SKM-1 (cell line): ENCODE data around the gene ACSF3.
"Not testable (repeated sequence)": the region's sequence is repeated elsewhere in the genome, so short reads cannot be mapped to it uniquely, and the experiment has no call there.

Experiments
- DNase-seq: peaks from one replicate; lab custom pipeline; 2025; ENCODE audit not compliant: unreplicated experiment; lab: John Stamatoyannopoulos, UW

Gene ACSF3

DNA sequence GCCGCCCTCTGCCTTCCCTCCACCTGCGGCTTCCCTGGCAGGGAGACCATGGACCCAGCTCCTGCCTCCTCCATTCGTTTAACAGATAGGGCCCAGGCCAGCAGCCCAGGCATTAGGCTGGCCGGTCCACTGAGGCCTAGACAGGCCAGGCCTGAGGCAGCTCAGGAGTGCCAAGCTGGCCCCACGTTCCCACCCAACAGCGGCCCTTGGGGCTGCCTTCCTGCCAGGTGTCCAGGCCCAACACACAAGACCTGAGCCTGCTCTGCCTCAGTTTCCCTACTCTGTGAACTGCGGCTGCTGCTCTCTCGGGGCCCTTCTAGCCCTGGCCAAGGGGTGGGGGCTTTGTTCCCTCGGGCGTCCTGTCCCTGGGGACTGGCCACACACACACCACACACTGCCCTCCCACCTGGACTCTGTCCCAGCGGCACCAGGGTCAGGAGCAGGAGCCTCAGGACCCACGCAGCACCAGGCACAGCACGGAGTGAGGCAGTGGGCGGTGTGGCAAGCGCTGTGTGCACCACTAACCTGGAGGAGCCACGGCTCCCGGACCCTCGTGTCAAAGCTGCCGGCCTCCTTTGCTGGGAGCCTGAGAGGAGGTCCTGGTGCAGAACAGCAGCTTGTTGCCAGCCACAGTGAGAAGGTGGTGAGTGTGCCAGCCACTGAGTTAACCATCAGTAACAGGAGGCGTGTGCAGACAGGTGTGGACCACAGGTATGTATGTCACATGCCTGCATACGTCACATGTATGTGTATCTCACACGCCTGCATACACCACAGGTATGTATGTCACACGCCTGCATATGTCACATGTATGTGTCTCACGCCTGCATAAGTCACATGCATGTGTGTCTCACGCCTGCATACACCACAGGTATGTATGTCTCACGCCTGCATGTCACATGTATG lies 63.3 kb downstream of the ACSF3 start:
- no peak for DNase-seq

DNA sequence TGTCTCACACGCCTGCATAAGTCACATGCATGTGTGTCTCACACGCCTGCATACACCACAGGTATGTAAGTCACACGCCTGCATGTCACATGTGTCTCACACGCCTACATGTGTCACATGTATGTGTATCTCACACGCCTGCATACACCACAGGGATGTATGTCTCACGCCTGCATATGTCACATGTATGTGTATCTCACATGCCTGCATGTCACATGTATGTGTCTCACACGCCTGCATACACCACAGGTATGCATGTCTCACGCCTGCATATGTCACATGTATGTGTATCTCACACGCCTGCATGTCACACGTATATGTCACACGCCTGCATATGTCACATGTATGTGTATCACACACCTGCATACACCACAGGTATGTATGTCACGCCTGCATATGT lies 64.1 kb downstream of the ACSF3 start:
- no peak for DNase-seq

DNA sequence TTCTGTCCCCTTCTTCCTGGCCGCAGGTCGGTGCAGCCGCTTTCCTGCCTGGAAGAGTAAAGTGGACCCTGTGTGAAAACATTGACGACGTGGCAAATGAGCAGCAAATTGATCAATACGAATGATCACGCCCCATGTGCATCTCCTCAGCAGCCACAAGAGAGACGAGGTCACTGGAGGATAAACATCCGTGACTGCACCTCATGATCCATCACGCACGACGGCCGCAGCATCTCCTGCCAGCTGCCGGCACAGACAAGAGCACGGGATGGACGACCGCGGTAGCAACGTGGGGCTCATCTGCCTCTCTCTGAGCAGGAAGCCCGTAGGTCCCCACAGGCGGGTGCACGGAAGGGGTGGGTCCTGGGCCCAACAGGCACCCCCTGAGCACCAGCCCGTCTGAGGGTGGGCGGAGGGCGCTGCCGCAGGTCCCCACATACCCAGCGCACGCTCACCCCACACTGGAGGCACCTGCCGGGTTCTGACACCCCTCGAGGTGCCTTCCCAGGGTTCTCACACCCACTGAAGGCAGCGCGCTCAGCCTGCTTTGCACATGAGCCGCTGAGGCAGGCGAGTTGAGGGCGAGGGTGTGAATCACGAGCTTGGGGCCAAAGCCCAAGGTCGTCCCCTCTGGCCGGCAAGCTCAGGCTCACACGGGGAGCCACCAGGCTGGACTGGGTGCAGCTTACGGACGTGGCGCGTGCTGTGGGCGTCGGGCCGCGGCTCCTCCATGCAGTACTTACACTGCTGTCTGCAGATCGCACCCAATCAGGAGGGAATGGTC lies 65.6 kb downstream of the ACSF3 start:
- DNase-seq = no peak

DNA sequence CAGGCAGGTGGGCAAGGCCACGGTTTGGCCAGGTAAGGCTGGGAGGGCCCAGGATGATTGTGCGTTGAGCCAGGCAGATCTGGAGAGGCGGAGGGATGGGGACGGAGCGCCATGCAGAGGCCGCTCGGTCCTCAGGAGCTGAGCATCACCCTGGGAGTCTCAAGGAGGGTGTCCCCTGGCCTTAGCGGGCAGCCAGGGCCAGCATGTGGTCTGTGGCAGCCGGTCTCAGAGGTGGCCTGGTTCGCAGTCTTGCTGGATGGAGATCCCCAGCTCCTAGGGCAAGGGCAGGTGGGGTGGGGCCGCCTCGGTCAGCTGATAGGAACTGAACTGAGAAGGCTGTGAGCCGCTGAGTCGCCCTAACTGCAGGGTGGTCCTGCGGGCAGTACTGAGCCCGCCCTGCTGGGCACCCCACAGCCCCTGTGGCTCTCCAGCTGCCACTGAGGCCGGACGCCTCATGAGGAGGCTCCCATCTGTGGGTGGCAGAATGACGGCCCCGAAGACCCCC lies 66.2 kb downstream of the ACSF3 start:
- DNase-seq = no peak

DNA sequence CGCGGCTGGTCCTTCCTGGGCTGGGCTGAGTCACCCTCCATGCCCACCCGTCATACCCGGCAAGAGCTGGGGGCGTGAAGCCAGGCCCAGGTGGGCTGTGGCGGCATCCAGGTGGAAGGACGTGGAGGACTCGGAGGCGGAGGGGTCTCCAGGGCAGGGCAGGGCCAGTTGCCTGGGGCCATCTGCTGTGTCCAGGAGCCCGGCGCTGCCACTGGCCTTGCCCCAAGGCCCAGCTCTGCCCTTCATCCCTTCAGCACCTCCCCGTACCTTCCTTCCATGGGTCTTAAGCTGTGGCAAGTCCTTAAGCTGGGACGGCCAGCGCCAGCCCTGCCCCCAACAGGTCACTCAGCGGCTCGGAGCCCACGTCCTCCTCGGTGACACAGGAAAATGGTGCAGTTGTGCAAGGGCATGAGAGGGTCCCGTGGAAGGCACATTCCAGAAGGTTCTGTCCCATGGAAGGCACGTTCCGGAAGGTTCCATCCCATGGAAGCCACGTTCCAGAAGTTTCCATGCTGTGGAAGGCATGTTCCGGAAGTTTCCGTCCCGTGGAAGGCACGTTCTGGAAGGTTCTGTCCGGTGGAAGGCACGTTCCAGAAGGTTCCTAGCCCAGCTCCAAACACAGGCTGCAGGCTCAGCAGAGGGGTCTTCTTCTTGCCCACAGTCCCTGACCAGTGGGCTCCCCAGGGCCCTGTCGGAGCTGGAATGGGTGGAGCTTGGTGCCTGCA lies 67.5 kb downstream of the ACSF3 start:
- DNase-seq = no peak

DNA sequence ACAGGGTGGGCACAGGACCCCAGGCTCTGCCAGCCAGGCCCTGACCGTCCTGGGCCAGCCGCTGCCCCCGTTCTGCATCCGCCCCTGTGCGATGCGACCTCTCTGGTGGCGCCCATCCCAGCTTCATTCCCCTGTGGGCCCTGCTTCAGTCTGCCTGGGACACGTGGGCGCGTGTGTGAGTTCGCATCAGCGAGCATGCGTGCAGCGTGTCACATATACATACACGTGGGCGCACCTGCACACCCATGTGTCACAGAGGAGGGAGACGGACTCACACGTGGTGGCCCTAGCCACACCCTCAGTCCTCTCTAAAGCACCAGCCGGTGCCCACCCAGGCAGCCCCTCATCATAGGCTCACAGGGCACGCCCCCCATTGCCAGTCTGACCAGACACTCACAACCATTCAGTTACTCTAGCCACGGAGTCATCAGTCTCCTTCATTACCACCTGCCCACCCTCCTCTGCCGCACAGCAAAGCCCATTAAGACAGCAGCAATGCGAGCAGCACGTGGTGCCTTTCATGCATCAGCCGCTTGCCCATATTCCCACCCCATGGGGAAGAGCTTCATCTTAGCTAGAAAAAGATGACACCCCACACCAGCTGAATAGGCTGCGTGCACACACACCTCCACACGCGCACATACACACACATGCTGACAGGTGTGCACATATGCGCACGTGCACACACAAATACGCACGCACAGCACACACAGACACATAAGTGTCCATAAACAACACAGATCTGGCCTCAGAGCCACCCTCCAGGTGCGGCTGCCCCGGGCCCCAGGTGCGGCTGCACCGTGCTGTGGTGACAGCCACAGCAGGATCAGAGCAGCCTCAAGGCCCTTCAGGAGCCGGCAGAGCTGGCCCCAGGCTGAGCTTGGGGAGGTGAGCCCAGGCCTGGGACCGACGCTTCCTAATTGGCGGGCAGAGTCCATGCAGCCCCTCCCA lies 68.4 kb downstream of the ACSF3 start:
- DNase-seq = no peak

DNA sequence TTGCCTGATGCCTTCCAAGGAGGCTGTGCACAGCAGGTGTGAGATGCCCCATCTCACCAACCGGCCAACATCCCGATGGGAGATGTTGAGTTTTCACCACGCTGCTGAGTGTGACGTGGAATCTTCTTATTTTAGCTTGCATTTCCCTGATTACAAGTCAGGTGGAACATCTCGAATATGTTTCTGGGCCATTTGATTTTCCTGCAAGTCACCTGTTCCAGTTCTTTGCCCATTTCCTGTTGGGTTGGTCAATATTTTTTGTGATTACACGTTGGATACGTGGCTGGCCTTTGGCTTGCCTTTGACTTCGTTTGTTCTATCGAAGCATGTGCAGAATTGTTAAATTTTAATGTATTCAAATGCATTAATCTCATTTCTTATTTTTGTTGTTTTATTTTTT lies 69.6 kb downstream of the ACSF3 start:
- no peak for DNase-seq

DNA sequence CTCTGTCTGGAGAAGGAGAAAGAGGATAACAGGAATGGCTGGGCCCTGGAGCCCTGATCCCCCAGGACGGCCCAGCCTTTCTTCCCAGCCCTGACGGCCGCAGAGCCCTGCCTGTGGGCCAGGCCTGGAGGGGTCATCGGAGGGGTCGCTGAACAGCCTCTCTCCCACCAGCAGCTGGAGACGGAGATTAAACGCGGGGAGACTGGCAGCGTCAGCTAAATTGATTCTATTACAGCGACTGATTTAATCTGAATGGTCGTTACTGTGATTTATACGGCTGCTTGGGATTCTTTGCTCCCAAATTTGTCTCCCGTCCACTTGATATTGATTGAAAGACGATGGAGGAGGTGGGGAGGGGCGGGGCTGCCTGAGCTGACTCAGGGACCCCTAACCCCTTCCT lies 70.8 kb downstream of the ACSF3 start:
- DNase-seq = no peak

DNA sequence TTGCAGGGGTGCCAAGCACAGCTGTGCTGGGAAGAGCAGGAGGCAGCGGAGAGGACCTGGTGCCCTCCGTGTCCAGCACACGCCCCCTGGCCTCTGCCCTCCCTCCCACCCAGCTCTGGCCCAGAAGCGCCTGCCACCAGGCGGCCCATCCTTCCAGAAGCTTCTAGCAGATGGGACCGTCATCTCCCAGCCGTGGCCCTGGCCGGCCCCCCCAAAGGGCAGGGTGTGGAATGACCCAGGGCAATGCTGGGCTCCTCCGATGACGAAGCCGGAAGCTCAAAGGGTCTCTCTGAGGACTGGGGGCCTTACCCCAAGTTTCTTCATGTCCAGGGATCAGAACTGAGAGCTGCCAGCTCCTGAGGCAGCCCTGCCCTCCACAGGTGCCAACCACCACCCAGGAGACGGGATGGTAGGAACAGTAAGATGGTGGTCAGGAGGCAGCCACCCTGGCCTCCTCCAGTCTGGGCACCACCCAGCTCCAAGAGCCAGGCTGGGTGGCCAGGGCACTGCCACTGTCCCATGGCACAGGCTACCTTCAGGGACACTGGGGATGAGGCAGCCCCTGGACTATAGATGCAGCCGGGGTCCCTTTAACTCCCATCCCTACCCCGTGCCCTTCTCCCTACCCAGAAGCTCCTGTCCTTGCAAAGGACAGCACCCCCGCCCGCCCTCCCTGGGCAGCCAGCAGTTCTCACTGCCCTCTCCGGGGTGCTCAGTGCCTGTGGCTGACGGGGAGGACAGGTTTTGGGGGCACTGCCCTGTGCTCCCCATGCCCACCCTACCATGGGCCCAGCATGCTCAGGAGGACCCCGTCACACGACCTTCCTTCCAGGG lies 71.4 kb downstream of the ACSF3 start:
- no peak for DNase-seq

DNA sequence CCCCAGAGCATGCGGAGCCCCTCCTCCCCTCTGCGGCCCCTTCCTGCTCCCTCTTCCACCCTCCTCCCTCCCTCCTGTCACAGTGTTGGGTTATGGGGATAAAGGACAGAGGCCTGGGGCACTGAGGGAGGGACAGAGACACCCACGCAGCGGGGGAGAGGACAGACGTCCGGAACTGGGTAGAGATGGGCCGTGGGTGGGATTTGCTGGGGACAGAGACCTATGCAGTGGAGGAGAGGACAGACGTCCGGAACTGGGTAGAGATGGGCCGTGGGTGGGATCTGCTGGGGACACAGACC lies 72.0 kb downstream of the ACSF3 start:
- not testable (repeated sequence) for DNase-seq

DNA sequence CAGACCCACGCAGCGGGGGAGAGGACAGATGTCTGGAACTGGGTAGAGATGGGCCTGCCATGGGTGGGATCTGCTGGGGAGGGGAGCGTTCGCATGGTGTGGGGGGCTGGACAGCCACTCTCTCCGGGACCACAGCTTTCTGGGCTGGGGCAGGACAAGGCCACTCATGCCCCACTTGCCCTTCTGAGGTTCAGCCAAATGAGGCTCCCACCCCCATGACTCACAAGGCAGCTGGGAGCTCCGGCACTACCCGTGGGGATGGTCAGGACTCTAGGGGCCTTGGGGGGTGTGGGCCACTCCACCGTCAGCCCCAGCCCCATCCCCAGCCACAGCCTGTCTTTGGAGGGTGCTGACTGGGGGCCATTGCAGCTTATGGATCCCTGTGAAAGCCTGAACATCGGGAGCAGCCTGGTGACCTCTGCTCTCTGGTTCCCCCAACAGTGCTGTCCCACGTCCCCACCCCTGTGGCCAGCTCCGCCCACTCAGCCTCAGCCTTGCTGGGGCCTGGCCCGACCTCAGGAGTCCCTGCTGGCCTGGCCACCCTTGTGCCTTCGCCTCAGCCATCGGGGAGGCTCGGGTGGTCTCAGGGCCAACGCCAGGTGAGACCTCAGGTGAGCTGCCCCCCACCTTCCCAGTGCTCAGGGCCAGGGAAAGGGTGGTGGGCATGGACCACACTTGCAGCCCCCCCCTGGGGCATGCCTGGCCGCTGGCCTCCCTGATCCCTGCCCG lies 73.2 kb downstream of the ACSF3 start:
- DNase-seq = no peak

DNA sequence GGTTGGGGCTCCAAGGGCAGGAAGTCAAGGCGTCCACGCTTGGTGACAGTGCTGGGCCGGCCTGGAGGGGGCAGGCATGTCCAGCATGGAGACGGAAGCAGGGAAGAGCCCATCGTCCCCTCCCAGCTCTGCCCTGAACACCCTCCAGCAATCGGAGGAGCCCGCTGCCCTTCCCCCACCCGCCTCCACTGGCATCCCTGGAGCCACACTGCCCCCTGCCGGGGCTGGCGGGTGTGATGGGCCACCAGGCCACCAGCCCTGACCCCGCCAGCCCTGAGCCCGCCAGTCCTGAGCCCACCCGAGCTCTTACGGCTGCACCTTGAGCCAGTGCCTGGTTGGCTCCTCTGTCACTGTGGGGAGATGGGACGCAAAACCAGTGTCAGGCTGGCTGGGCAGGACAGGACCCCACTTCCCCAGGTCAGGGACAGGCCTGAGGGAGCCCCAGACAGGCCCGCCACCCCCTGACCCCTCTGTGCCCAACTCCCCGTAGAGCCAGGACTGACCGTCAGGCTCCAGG lies 73.8 kb downstream of the ACSF3 start:
- DNase-seq = peak; percentile 52

DNA sequence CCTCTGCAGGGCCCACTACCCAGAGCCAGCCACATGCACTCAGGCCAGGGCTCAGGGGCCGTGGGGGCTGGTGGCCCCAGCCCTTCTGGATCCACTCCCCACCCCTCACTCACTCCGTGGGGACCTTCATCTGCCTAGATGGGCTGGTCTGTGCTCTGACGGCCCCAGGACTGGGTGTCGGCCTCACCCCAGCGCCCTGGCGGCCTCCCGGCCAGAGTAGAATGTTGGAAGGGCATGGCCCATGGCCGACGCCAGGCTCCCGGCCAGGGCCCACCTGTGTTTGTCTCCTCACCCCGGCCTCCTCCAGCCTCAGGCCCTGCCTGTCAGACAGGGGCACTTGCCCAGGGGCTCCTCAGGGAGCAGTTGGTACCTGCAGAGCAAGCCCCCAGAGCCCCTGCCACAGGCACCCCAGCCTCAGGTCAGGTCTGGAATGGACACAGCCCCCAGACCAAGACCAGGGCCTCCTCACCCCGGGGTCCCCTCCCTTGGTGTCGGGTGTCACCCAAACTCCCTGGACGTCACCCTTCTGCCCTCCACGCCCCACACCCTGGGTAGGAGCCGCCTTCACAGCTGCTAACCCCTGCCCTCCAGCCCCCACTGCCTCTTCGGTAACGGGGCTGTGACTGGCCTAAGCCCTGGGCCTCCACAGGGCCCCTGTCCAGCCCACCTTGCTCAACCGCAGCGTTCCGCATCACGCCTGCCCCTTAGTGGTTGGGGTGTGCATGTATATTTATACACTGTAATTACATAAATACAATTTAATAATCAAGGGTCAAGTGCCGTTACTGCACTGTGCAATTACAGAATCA lies 74.9 kb downstream of the ACSF3 start:
- DNase-seq = no peak

DNA sequence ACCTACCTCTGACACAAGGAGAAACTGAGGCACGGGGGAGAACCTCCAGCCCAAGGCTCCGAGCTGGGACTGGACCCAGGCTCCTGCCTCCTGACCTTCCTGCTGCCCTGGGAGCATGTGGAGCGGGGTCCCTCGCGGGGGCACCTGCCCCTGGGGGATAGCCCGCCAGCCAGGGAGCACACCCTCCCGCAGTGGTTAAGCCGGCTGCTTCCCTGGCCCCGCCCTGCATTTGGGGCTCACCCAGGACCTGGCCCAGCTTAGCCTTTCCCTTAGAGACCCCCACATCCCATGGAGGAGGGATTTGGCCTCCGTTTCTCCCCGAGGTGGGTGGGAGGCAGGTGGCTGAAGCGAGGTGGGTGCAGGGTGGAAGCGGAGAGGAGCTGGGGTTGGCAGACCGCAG lies 76.1 kb downstream of the ACSF3 start:
- DNase-seq = no peak

DNA sequence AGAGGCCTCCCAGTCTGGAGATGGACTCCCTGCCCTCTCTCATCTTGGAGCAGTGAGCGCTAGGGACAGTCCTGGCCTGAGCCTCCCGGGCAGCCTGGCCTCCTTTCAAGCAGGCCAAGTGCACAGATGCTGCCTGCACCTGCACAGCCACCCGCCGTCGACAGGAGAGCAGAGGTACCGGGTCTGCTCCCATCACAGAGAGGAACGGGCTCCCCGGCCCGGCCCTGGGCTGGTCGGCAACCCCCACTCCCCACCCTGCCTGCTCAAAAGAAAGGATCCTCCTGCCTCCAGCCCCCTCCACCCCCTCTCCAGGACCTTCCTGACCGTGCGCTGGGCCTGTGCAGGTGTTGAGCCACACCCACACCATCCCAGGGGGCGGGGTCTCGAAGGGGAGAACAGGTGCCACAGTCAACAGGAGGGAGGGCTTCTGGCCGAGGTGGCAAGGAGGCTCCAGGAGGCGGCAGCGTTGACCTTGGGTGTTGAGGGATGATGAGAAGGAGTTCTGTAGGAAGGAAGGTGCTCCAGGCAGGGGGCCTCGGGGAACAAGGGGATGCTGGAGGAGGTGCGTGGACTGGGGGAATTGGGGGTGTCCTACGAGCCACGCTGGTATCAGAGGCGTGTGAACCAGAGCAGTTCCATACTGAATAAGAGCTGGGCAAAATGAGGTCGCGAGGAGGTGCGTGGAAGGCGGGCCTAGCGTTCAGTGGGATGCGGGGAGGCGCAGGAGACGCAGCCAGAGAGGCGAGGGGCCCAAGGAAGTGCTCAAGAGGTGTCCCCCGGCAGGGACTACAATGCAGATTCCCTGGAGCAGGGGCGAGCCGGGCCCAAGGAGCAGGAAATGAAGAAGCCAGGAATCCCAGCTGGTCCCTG lies 76.9 kb downstream of the ACSF3 start:
- DNase-seq = no peak

DNA sequence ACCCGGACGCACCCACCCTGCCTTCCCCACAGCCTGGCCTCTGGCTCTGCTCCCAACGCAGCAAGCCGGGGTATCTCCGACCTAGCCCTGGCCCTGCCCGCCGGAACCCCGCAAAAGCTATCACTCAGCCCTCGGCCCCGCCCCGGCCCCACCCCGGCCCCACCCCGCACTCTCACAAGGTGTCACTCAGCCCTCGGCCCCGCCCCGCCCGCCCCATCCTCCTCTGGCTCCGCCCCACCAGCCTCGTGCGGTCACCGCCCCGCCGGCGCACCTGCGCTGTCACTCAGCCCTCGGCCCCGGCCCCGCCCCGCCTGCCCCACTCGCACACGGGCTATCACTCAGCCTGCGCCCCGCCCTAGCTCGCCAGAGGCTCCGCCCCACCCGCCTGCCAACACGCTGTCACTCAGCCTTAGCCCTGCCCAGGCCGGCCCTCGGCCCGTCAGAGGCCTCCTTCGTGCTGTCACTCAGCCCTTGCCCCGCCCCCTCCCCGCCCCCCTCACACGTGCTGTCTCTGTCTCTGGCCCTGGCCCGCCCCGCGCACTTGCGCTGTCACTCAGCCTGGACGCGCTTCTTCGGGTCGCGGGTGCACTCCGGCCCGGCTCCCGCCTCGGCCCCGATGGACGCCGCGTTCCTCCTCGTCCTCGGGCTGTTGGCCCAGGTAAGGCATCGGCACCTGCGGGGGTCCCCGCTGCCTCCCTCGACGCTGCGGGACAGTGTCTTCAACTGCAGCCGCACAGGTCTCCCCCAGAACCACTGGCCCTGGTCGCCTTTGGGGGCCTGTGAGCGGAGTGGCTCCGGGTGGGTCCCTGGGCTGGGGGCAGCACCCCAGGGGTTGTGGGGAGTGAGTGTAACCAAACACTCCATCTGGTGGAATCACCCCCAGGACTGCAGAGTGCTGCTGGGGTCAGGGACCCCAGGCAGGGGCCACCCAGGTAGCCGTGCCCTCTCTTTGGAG lies 77.8 kb downstream of the ACSF3 start, which contains the start of gene CDH15:
TSS of gene CDH15 (plus strand) at position 533 of the 955 bp plus-strand sequence. CDS start at position 617, 84 bp downstream.
- DNase-seq = peak; percentile 80
